HepG2 (cell line): ENCODE measurements around the gene NAA25.

Experiments
- CEBPB ChIP-seq: IDR thresholded peaks from 2 replicates; pipeline ENCODE4 v1.6.1; 2011; ENCODE audit warnings: low read depth, low read length, improper control_type of control experiment, borderline replicate concordance
- EZH2 ChIP-seq: conservative IDR thresholded peaks from 2 replicates; pipeline ENCODE4 v1.6.1; 2012; ENCODE audit warnings: mild to moderate bottlenecking, low read depth, low read length, moderate library complexity
- ZFX ChIP-seq: sonication (generic); formaldehyde crosslinking; IDR thresholded peaks from 2 replicates; pipeline ENCODE4 v1.4.0; 2020; ENCODE audit warnings: mild to moderate bottlenecking, low read depth, missing genetic modification reagents, moderate library complexity
- TF ChIP-seq, protein P1 (sequence below): sonication (generic); formaldehyde crosslinking; IDR thresholded peaks from 2 replicates; pipeline ENCODE4 v1.9.0; 2021; ENCODE audit warnings: missing genetic modification reagents, mild to moderate bottlenecking, borderline replicate concordance
- TF ChIP-seq, protein P2 (sequence below): sonication (generic); formaldehyde crosslinking; IDR thresholded peaks from 2 replicates; pipeline ENCODE4 v1.5.0; 2020; ENCODE audit warnings: mild to moderate bottlenecking, missing genetic modification reagents, moderate library complexity

DNA sequence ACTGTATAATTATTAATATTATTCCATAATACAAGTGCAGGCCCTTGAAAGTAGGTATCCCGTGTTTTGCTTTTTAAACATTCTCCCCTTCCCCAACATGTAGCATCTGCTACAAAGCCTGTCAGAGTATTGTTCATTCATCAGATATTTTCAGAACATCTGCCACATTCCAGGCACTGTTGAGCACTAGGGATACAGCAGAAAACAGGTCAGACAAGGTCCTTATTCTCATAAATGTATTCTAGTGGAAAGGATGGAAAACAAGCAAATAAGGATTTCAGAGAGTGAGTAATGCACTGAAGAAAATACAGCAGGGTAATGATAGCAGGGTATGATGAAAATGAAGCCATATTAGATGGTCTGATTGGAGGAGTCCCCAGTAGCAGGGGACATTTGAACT, 91.5 kb downstream of the NAA25 start:
- TF ChIP-seq CEBPB (no peak), EZH2 (no peak), ZFX (CRISPR knock-in tag) (no peak)
- TF ChIP-seq, protein P1, sequence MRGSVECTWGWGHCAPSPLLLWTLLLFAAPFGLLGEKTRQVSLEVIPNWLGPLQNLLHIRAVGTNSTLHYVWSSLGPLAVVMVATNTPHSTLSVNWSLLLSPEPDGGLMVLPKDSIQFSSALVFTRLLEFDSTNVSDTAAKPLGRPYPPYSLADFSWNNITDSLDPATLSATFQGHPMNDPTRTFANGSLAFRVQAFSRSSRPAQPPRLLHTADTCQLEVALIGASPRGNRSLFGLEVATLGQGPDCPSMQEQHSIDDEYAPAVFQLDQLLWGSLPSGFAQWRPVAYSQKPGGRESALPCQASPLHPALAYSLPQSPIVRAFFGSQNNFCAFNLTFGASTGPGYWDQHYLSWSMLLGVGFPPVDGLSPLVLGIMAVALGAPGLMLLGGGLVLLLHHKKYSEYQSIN (CRISPR knock-in tag) = no peak
- TF ChIP-seq, protein P2, sequence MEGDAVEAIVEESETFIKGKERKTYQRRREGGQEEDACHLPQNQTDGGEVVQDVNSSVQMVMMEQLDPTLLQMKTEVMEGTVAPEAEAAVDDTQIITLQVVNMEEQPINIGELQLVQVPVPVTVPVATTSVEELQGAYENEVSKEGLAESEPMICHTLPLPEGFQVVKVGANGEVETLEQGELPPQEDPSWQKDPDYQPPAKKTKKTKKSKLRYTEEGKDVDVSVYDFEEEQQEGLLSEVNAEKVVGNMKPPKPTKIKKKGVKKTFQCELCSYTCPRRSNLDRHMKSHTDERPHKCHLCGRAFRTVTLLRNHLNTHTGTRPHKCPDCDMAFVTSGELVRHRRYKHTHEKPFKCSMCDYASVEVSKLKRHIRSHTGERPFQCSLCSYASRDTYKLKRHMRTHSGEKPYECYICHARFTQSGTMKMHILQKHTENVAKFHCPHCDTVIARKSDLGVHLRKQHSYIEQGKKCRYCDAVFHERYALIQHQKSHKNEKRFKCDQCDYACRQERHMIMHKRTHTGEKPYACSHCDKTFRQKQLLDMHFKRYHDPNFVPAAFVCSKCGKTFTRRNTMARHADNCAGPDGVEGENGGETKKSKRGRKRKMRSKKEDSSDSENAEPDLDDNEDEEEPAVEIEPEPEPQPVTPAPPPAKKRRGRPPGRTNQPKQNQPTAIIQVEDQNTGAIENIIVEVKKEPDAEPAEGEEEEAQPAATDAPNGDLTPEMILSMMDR = no peak
